Neural cell (in vitro differentiated cells): ENCODE results near the gene CCDC60. TPM values are rescaled to one million over a fixed set of nuclear protein-coding genes. Genes with fewer than 3 reads are reported as not detected.

Source experiments
- polyA plus RNA-seq: library from polyadenylated mRNA; depleted of rRNA; stranded (reverse); fragments of >200 nt; gene quantifications from 2 replicates; pipeline ENCODE4 v1.2.3, GENCODE V29; 2014

Gene CCDC60
- polyA plus RNA-seq, 1 donor from 2014 or later, result not detected

Other genes starting within 250 kb of the CCDC60 start
- gene HSPB8, start 155.8 kb upstream of the CCDC60 start, polyA plus RNA-seq, result not detected in 2 replicates